Loucy (cell line): ENCODE data around the gene FSTL3.
A peak's percentile ranks its signal among the peaks of the same experiment; 100 is the strongest.
"Not testable (repeated sequence)": the region's sequence is repeated elsewhere in the genome, so short reads cannot be mapped to it uniquely, and the experiment has no call there.

Source experiments
- H2AFZ ChIP-seq: fragments of 200-600 bp; sonication (generic); 2 replicates; pipeline ENCODE4 v1.6.0; 2016; ENCODE audit warnings: antibody characterized with exemption, mild to moderate bottlenecking, low read length, moderate library complexity
- H3F3A ChIP-seq: fragments of 200-600 bp; 2 replicates; pipeline ENCODE4 v1.6.0; 2016; ENCODE audit warnings: antibody characterized with exemption, low read depth, mild to moderate bottlenecking
- H3K27me3 ChIP-seq: fragments of 200-600 bp; sonication (generic); 2 replicates; pipeline ENCODE4 v1.6.1; 2014; ENCODE audit warnings: low read length, mild to moderate bottlenecking; ENCODE audit not compliant: insufficient read depth, poor library complexity, severe bottlenecking
- H3K36me3 ChIP-seq: fragments of 200-600 bp; sonication (generic); 2 replicates; pipeline ENCODE4 v1.6.1; 2016; ENCODE audit warnings: low read length; ENCODE audit not compliant: insufficient read depth
- H3K4me1 ChIP-seq: fragments of 200-600 bp; sonication (generic); 2 replicates; pipeline ENCODE4 v1.5.1; 2014; ENCODE audit warnings: low read length, mild to moderate bottlenecking; ENCODE audit not compliant: insufficient read depth, poor library complexity, severe bottlenecking
- H3K4me2 ChIP-seq: fragments of 200-600 bp; sonication (generic); 2 replicates; pipeline ENCODE4 v1.6.0; 2014; ENCODE audit warnings: antibody characterized with exemption, low read length, low read depth, mild to moderate bottlenecking; ENCODE audit not compliant: poor library complexity, severe bottlenecking
- H3K4me3 ChIP-seq: fragments of 200-600 bp; sonication (generic); 2 replicates; pipeline ENCODE4 v1.5.1; 2014; ENCODE audit warnings: low read length, mild to moderate bottlenecking, mixed read lengths; ENCODE audit not compliant: poor library complexity, severe bottlenecking
- H3K79me2 ChIP-seq: fragments of 200-600 bp; sonication (generic); 2 replicates; pipeline ENCODE4 v1.6.1; 2014; ENCODE audit warnings: low read length; ENCODE audit not compliant: insufficient read depth
- H3K9ac ChIP-seq: fragments of 200-600 bp; sonication (generic); 2 replicates; pipeline ENCODE4 v1.6.0; 2014; ENCODE audit warnings: mild to moderate bottlenecking, low read depth, low read length, moderate library complexity; ENCODE audit not compliant: poor library complexity, severe bottlenecking
- H3K9me2 ChIP-seq: fragments of 200-600 bp; sonication (generic); replicated peaks from 2 replicates; pipeline ENCODE4 v1.6.1; 2016; ENCODE audit warnings: low read depth, low read length, mixed read lengths
- H3K9me3 ChIP-seq: fragments of 200-600 bp; sonication (generic); 2 replicates; pipeline ENCODE4 v1.6.1; 2014; ENCODE audit warnings: mild to moderate bottlenecking, antibody characterized with exemption, low read length, low read depth; ENCODE audit not compliant: insufficient read depth
- H4K20me1 ChIP-seq: fragments of 200-600 bp; sonication (generic); 2 replicates; pipeline ENCODE4 v1.6.0; 2014; ENCODE audit warnings: antibody characterized with exemption, low read length, mild to moderate bottlenecking; ENCODE audit not compliant: insufficient read depth, poor library complexity, severe bottlenecking
- CTCF ChIP-seq: fragments of 200-600 bp; sonication (generic); conservative IDR thresholded peaks from 2 replicates; pipeline ENCODE4 v1.5.1; 2014; ENCODE audit warnings: mild to moderate bottlenecking, antibody characterized with exemption, low read length
- EZH2phosphoT487 ChIP-seq: fragments of 200-600 bp; IDR thresholded peaks from 2 replicates; pipeline ENCODE4 v1.6.1; 2018; ENCODE audit warnings: antibody characterized with exemption, mild to moderate bottlenecking, moderate library complexity, borderline replicate concordance

FSTL3 gene

DNA sequence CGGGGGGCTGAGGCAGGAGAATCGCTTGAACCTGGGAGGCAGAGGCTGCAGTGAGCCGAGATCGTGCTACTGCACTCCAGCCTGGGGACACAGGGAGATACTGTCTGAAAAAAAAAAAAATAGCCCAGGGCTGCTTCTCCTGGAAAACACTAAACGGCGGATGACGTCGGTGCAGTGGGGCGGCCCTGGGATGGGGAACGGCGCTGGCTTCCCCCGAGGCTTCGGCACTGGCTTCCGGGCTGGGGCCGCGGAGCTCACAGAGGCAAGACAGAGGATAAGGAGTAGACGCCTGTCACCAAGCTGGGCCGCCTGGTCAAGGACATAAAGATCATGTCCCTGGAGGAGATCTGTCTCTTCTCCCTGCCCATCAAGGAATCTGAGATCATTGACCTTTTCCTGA, 14.0 kb downstream of the FSTL3 start:
- Histone ChIP-seq H3K9me3 (no peaks in the 10 kb centered on the region), H3K4me1 (peaks cover 8% of the 10 kb centered on the region), H2AFZ (no peak overlapping the region), H3K4me3 (no peak overlapping the region), H3K27me3 (no peaks in the 10 kb centered on the region), H4K20me1 (no peaks in the 10 kb centered on the region), H3K9ac (no peak overlapping the region), H3K4me2 (no peak overlapping the region), H3K79me2 (peaks cover 16% of the 10 kb centered on the region), H3F3A (no peaks in the 10 kb centered on the region), H3K9me2 (no peaks in the 10 kb centered on the region), H3K36me3 (no peaks in the 10 kb centered on the region)
- TF ChIP-seq CTCF (no peak), EZH2phosphoT487 (no peak)

DNA sequence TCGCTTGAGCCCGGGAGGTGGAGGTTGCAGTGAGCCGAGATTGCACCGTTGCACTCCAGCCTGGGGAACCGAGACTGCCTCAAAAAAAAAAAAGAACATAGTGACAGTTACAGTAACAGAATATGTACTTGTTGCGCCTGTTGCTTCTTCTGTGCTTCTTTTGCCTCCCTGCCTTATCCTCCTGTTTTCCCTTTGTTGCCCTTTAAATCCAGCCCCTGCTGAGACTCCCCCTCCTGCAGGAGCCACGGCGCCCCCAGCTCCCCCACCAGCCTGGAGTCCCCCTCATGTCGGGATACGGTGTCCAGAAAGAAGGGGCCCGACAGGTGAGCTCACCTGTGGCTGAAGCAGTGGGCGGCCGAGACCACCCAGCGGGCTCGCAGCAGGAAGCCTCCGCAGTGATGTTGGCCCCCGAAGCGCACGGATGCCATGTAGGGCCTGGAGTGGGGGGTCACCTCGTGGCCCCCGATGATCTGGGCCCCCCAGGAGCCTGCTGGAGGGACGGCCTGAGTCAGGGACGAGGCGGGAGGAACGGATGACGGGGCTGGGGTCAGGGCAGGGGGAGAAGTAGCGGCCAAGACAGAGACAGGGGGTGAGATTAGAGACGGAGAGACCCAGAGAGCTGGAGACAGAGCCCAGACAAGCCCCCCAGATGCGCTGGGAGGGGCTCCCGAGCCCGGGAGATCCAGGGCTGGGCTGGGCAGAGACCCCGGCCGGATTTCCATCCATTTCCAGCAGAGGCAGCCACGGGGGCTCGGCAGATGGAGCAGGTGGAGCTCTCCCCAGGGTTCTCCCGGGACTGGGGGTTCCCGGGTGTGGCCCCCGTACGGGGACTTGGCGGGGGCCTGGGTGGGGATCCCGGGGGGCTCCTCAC, 18.5 kb downstream of the FSTL3 start:
- peaks cover 17% of the 10 kb centered on the region for H3K4me1 ChIP-seq
- TF ChIP-seq EZH2phosphoT487 (no peak), CTCF (no peak)
- H3K27me3 ChIP-seq, result no peaks in the 10 kb centered on the region
- peak overlapping the region; percentile 93 for H3K9ac ChIP-seq
- H3K79me2 ChIP-seq, result peaks cover 24% of the 10 kb centered on the region
- no peaks in the 10 kb centered on the region for H3F3A ChIP-seq
- H3K9me3 ChIP-seq, result no peaks in the 10 kb centered on the region
- peak overlapping the region; percentile 77 for H3K4me3 ChIP-seq
- peak overlapping the region; percentile 46 for H2AFZ ChIP-seq
- peak overlapping the region; percentile 88 for H3K4me2 ChIP-seq
- H4K20me1 ChIP-seq, result no peaks in the 10 kb centered on the region
- H3K36me3 ChIP-seq, result no peaks in the 10 kb centered on the region
- H3K9me2 ChIP-seq, result no peaks in the 10 kb centered on the region

GRCh38 chr19:695352-695949, 19.3 kb downstream of the FSTL3 start, which contains the start of gene PRSS57:
Gene PRSS57, minus strand, starts transcription at chr19:695452. Its CDS starts 22 bp downstream, at chr19:695430.
- Histone ChIP-seq H3K9me2 (no peaks in the 10 kb centered on the region), H4K20me1 (no peaks in the 10 kb centered on the region), H3K36me3 (no peaks in the 10 kb centered on the region), H3K27me3 (no peaks in the 10 kb centered on the region), H3K4me1 (peaks cover 17% of the 10 kb centered on the region), H3K4me2 (peak within 1 kb of the TSS; percentile 88), H3K79me2 (peaks cover 24% of the 10 kb centered on the region), H3F3A (no peaks in the 10 kb centered on the region), H3K9ac (peak within 1 kb of the TSS; percentile 93), H3K9me3 (no peaks in the 10 kb centered on the region), H3K4me3 (peak within 1 kb of the TSS; percentile 77), H2AFZ (peak within 1 kb of the TSS; percentile 46)
- TF ChIP-seq EZH2phosphoT487 (no peak), CTCF (no peak)

GRCh38 chr19:698529-698928, 22.3 kb downstream of the FSTL3 start:
- not testable (repeated sequence) for H3K9ac ChIP-seq, H3K4me2 ChIP-seq, H3F3A ChIP-seq

DNA sequence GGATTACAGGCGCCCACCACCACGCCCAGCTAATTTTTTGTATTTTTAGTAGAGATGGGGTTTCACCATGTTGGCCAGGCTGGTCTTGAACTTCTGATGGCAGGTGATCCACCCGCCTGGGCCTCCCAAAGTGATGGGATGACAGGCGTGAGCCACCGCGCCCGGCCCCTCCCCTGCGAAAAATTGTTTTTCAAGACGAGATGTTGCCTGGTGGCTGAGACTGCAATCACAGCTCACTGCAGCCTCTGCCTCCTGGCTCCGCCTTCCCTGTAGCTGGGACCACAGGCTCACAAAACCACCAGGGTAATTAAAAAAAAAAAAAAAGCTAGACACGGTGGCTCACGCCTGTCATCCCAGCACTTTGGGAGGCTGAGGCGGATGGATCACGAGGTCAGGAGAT, 23.7 kb downstream of the FSTL3 start:
- not testable (repeated sequence) for H2AFZ ChIP-seq, H3F3A ChIP-seq, H3K36me3 ChIP-seq, H3K9me2 ChIP-seq, H3K4me2 ChIP-seq, H3K4me3 ChIP-seq, H3K9ac ChIP-seq, H4K20me1 ChIP-seq, H3K27me3 ChIP-seq, H3K9me3 ChIP-seq
- H3K79me2 ChIP-seq, result peaks cover 12% of the 10 kb centered on the region
- H3K4me1 ChIP-seq, result peaks cover 11% of the 10 kb centered on the region

More at GRCh38 chr19:698529-698928, 22.3 kb downstream of the FSTL3 start:
- not testable (repeated sequence) for H2AFZ ChIP-seq, H3K36me3 ChIP-seq, H3K27me3 ChIP-seq, H3K9me2 ChIP-seq, H4K20me1 ChIP-seq, H3K4me3 ChIP-seq, H3K9me3 ChIP-seq
- peaks cover 21% of the 10 kb centered on the region for H3K79me2 ChIP-seq
- H3K4me1 ChIP-seq, result peaks cover 17% of the 10 kb centered on the region
